ENCODE data around the gene ANKS1B. TPM values are rescaled to one million over a fixed set of nuclear protein-coding genes. Genes with fewer than 3 reads are reported as not detected.

Gene ANKS1B
- total RNA-seq, 4 donors from 2014 or later, result 34.5 to 81.9 (median 71.1) TPM

- no peak overlapping the region for H3K4me3 ChIP-seq (replicated peaks in 1 of 3)
These were observed 848.2 kb downstream of the ANKS1B start for GRCh38 chr12:99136516-99136915.

DNA sequence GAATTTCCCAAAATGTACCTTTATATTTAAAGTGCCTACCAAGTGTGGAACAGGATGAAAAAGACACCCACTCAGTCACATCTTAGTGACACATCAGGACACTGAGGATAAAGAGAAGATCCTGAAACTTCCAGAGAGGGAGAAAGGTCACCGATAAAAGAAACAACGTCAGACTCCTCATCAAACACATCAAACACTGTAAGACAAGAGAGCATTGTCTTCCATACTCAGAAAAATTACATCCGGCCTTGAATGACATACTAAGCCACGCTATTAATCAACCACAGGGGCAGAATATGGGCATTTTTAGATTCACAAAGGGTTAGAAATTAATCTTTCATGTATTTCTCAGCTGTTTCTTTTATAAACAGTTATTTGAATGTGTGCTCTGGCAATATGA lies 849.4 kb downstream of the ANKS1B start:
- no peak overlapping the region for H3K4me3 ChIP-seq (replicated peaks in 1 of 3)
- 94% methylated on average over 4 of the region's 4 CpGs for WGBS, 2 donors
- no peak overlapping the region for H3K27ac ChIP-seq
- TF ChIP-seq CTCF (IDR thresholded peaks at IDR 0.05) (no peak), POLR2A (IDR thresholded peaks at IDR 0.05) (no peak)
- H3K27me3 ChIP-seq, result no peaks in the 10 kb centered on the region
- intact Hi-C loops (cut with DNase I), result no loop called here
- no peaks in the 10 kb centered on the region for H3K4me1 ChIP-seq
- no peaks in the 10 kb centered on the region for H3K9me3 ChIP-seq
- no peak for DNase-seq
- H3K36me3 ChIP-seq, result no peaks in the 10 kb centered on the region

More at GRCh38 chr12:99136516-99136915, 848.2 kb downstream of the ANKS1B start:
- no peak overlapping the region for H3K27ac ChIP-seq
- H3K4me1 ChIP-seq, result no peaks in the 10 kb centered on the region
- H3K36me3 ChIP-seq, result no peaks in the 10 kb centered on the region
- H3K9me3 ChIP-seq, result no peaks in the 10 kb centered on the region
- H3K27me3 ChIP-seq, result no peaks in the 10 kb centered on the region
- TF ChIP-seq CTCF (IDR thresholded peaks at IDR 0.05) (no peak), POLR2A (IDR thresholded peaks at IDR 0.05) (no peak)
- intact Hi-C loops (cut with DNase I), result no loop called here
- no peak for DNase-seq

DNA sequence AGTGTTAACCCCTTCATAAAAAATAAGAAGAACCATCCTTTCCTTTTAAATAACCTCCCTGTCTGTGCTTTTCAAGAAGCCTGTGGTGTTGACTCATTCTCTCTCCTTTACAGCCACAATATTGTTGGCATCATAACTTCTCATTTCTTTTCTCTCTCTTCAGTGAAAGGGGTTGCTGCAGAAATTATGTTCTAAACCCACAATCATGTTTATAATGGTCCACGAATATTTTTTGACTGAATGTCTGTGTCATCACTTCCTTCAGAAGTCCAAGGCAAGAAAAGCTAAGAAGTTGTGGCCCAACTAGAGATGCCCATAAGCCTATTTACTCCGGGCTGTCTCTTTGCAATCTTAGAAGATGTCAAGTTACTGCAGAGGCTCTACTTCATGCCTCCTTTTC lies 851.3 kb downstream of the ANKS1B start:
- Histone ChIP-seq H3K27me3 (no peaks in the 10 kb centered on the region), H3K4me1 (no peaks in the 10 kb centered on the region), H3K36me3 (no peaks in the 10 kb centered on the region), H3K27ac (no peak overlapping the region), H3K4me3 (replicated peaks in 1 of 3) (no peak overlapping the region), H3K9me3 (no peaks in the 10 kb centered on the region)
- WGBS, 2 donors, result 66 to 92% methylated on average over 2 of the region's 2 CpGs
- intact Hi-C loops (cut with DNase I), result no loop called here
- TF ChIP-seq CTCF (IDR thresholded peaks at IDR 0.05) (no peak), POLR2A (IDR thresholded peaks at IDR 0.05) (no peak)
- DNase-seq, result no peak

DNA sequence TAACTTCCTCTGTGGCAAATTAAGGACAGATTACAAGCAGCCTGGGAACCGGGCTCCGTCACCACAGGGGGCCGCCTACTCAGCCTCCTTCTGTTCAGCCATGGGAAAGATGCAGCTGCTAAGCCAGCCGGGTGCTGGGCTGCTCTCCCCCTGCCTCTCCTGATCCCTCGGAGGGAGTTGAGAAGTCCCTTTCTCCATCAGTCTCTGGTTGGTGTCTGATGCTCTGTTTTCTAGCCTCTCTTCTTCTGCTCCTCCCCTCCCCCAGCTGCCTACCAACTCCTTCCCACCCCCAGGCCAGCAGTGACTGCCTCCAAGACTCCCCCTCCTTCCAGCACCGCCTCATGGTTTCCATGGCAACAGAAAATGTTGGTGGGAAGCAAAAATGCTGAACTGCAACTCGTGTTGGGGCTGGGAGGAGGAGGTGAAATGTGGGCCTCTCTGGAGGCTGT lies 853.0 kb downstream of the ANKS1B start:
- Histone ChIP-seq H3K9me3 (no peaks in the 10 kb centered on the region), H3K27ac (no peak overlapping the region), H3K4me3 (replicated peaks in 1 of 3) (no peak overlapping the region), H3K4me1 (no peaks in the 10 kb centered on the region), H3K27me3 (no peaks in the 10 kb centered on the region), H3K36me3 (no peaks in the 10 kb centered on the region)
- DNase-seq, result no peak
- intact Hi-C loops (cut with DNase I), result no loop called here
- 20 to 30% methylated on average over 7 of the region's 7 CpGs for WGBS, 2 donors
- TF ChIP-seq POLR2A (IDR thresholded peaks at IDR 0.05) (no peak), CTCF (IDR thresholded peaks at IDR 0.05) (no peak)

DNA sequence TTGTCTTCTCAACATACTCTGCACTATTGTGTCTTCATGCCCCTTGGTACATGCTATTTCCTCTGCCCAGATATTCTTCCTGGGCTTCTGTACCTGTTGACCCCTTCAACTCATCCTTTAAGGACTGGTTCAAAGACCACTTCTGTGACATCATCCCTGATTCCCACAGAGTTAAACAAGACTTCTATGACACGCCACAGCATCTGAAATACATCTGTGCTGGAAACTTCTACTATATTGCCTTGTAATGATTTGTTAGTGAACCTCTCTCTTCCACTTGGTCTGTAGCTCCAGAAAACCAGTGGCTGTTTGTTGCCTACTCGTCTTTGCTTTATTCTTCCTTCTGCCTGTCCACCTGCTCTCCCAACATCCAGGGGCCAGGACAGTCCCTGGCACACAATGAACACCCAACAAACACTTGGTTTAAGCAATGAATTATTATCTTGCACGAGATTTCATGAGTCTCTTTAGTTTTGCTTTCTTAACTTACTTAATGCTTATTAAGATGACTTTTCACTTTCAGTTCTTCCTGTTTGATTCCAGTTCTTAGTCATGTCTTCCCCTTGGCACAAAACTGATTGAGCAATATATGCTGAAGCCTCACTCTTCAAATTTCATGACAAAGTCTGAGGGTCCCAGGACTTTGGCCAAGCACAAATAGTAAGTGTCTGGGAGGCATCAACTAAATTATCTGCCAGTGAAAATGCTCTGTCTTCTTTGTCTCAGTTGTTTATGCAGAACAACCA lies 853.8 kb downstream of the ANKS1B start:
- no peaks in the 10 kb centered on the region for H3K27me3 ChIP-seq
- no peaks in the 10 kb centered on the region for H3K9me3 ChIP-seq
- 70 to 79% methylated on average over 3 of the region's 3 CpGs for WGBS, 2 donors
- intact Hi-C loops (cut with DNase I), result no loop called here
- no peak overlapping the region for H3K27ac ChIP-seq
- DNase-seq, result no peak
- H3K4me1 ChIP-seq, result no peaks in the 10 kb centered on the region
- no peak overlapping the region for H3K4me3 ChIP-seq (replicated peaks in 1 of 3)
- no peaks in the 10 kb centered on the region for H3K36me3 ChIP-seq
- TF ChIP-seq POLR2A (IDR thresholded peaks at IDR 0.05) (no peak), CTCF (IDR thresholded peaks at IDR 0.05) (no peak)

Measured in thyroid gland (tissue), 4 donors.